ENCODE data around the gene TMEM258.

Gene TMEM258

GRCh38 chr11:61754534-61755482 is 37.6 kb downstream of the TMEM258 start:
- peak; percentile 48 for DNase-seq

- no peak for DNase-seq
These were observed 38.7 kb downstream of the TMEM258 start for GRCh38 chr11:61753672-61754071.

- no peak for DNase-seq
These were observed 39.4 kb downstream of the TMEM258 start for GRCh38 chr11:61752925-61753521.

GRCh38 chr11:61752117-61752924 is 40.1 kb downstream of the TMEM258 start, which contains the start of gene MYRF:
Gene MYRF (plus strand): TSS chr11:61752636. CDS start chr11:61752745, 109 bp downstream.
- DNase-seq: peak; percentile 39

- no peak for DNase-seq
These were observed 41.0 kb downstream of the TMEM258 start for GRCh38 chr11:61751384-61751783.

GRCh38 chr11:61750631-61751273 is 41.6 kb downstream of the TMEM258 start:
- DNase-seq: no peak

- DNase-seq: no peak
These were observed 42.7 kb downstream of the TMEM258 start for GRCh38 chr11:61749591-61750217.

- no peak for DNase-seq
These were observed 44.5 kb downstream of the TMEM258 start for GRCh38 chr11:61747967-61748285.

- peak; percentile 25 for DNase-seq
These were observed 45.0 kb downstream of the TMEM258 start for GRCh38 chr11:61747192-61747966.

GRCh38 chr11:61746442-61747191 is 45.8 kb downstream of the TMEM258 start:
- DNase-seq: no peak

GRCh38 chr11:61745781-61746441 is 46.5 kb downstream of the TMEM258 start:
- DNase-seq: no peak

GRCh38 chr11:61744609-61745156 is 47.7 kb downstream of the TMEM258 start:
- DNase-seq: no peak

GRCh38 chr11:61744181-61744580 is 48.2 kb downstream of the TMEM258 start:
- no peak for DNase-seq

- no peak for DNase-seq
These were observed 48.8 kb downstream of the TMEM258 start for GRCh38 chr11:61743486-61744095.

GRCh38 chr11:61742391-61742790 is 50.0 kb downstream of the TMEM258 start:
- no peak for DNase-seq

- DNase-seq: no peak
These were observed 52.4 kb downstream of the TMEM258 start for GRCh38 chr11:61739966-61740365.

GRCh38 chr11:61739413-61739812 is 53.0 kb downstream of the TMEM258 start:
- DNase-seq: no peak
